Activated naive CD8-positive, alpha-beta T cell treated with anti-CD3 and anti-CD28 coated beads, Interleukin-2, amount 10 ng/mL, durations not matched to agents 7 days and 5 days (primary cell): ENCODE measurements around the gene BLZF1. TPM values are rescaled to one million over a fixed set of nuclear protein-coding genes. Genes with fewer than 3 reads are reported as not detected.
A peak's percentile ranks its signal among the peaks of the same experiment; 100 is the strongest.

ENCODE experiments used
- ATAC-seq: fragments of 150-1000 bp; cut with Tn5 transposase; one replicate; pipeline ENCODE4 v1.10.0; 2021; ENCODE audit warnings: low read depth, moderate library complexity
- POLR2A ChIA-PET: fragments of 350-600 bp; sonication (Branson Sonifier 250); formaldehyde crosslinking; loops from one replicate; lab custom pipeline; 2021; ENCODE audit warnings: antibody characterized with exemption; lab: Charles Lee
- DNase-seq: peaks from one replicate; pipeline ENCODE4 v3.0.0; 2021
- H3K27ac Mint-ChIP-seq: one replicate; pipeline ENCODE4 v1.8.0; 2022; ENCODE audit warnings: mild to moderate bottlenecking, mixed read lengths
- H3K27me3 Mint-ChIP-seq: one replicate; pipeline ENCODE4 v1.8.0; 2022; ENCODE audit warnings: mild to moderate bottlenecking, moderate library complexity, mixed read lengths
- H3K36me3 Mint-ChIP-seq: one replicate; pipeline ENCODE4 v1.8.0; 2021; ENCODE audit warnings: mild to moderate bottlenecking, mixed read lengths
- H3K4me1 Mint-ChIP-seq: one replicate; pipeline ENCODE4 v1.8.0; 2021; ENCODE audit warnings: mixed read lengths
- H3K4me3 Mint-ChIP-seq: one replicate; pipeline ENCODE4 v1.8.0; 2022; ENCODE audit warnings: mild to moderate bottlenecking, moderate library complexity, mixed read lengths
- H3K9me3 Mint-ChIP-seq: one replicate; pipeline ENCODE4 v1.8.0; 2021; ENCODE audit warnings: mixed read lengths
- total RNA-seq, 2 experiments: library from RNA; stranded (reverse); gene quantifications; one replicate each; pipeline ENCODE4 v1.2.3, GENCODE V29; 2021

The BLZF1 gene
- total RNA-seq, 2 experiments from 2014 or later, result 31.6 to 33.5 TPM

GRCh38 chr1:169427081-169427641 lies 59.2 kb downstream of the BLZF1 start, which contains the start of gene CCDC181:
Gene CCDC181, minus strand, starts transcription at chr1:169427474. Its CDS starts 2,547 bp downstream, at chr1:169424927.
- DNase-seq (peak; percentile 70), ATAC-seq (peak; percentile 99)
- Mint-ChIP-seq H3K4me1 (peaks cover 3% of the 10 kb centered on the region), H3K27ac (no peak within 1 kb of the TSS), H3K9me3 (peaks cover 2% of the 10 kb centered on the region), H3K27me3 (peaks cover 72% of the 10 kb centered on the region), H3K36me3 (no peaks in the 10 kb centered on the region), H3K4me3 (peak within 1 kb of the TSS; percentile 92)
- POLR2A ChIA-PET, result interaction anchor here (0.6 to 1.8 kb wide), 2 partner anchors 59 to 437 kb away, joined by 3 to 6 read pairs; partner anchors contain the start of genes BLZF1 and NME7

Other genes with a start within 250 kb of the BLZF1 start
- 10 to 100 TPM; 14.7 to 24.7 TPM for gene NME7, start 398 bp upstream of the BLZF1 start, total RNA-seq
- gene CCDC181, start 59.3 kb downstream of the BLZF1 start, total RNA-seq, result not detected
- gene SLC19A2, start 117.7 kb downstream of the BLZF1 start, total RNA-seq, result 1 to 10 TPM; 4.8 to 5.0 TPM
- 1 to 10 TPM in 1 of 2 experiments, under 1 TPM in 1; 0.99 to 1.3 TPM for gene F5, start 218.3 kb downstream of the BLZF1 start, total RNA-seq